Loucy (cell line): Measurements from ENCODE around the gene WNT9A.

ENCODE experiments used
- CTCF ChIP-seq: fragments of 200-600 bp; sonication (generic); conservative IDR thresholded peaks from 2 replicates; pipeline ENCODE4 v1.5.1; 2014; ENCODE audit warnings: mild to moderate bottlenecking, antibody characterized with exemption, low read length
- EZH2phosphoT487 ChIP-seq: fragments of 200-600 bp; IDR thresholded peaks from 2 replicates; pipeline ENCODE4 v1.6.1; 2018; ENCODE audit warnings: antibody characterized with exemption, mild to moderate bottlenecking, moderate library complexity, borderline replicate concordance

- TF ChIP-seq EZH2phosphoT487 (no peak), CTCF (no peak)
These were observed 47.0 kb upstream of the WNT9A start for GRCh38 chr1:227994632-227995300.
